NCI-H2081 treated with DMSO at 0.1 percent for 48 hours (cell line): ENCODE measurements around the gene IZUMO3.
"Not testable (repeated sequence)": the region's sequence is repeated elsewhere in the genome, so short reads cannot be mapped to it uniquely, and the experiment has no call there.

Experiments used
- DNase-seq: peaks from one replicate; lab custom pipeline; 2025; lab: John Stamatoyannopoulos, UW

IZUMO3 gene, protein sequence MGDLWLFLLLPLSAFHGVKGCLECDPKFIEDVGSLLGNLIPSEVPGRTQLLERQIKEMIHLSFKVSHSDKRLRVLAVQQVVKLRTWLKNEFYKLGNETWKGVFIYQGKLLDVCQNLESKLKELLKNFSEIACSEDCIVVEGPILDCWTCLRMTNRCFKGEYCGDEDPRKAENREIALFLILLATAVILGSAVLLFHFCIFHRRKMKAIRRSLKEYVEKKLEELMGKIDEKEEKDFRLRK

DNA sequence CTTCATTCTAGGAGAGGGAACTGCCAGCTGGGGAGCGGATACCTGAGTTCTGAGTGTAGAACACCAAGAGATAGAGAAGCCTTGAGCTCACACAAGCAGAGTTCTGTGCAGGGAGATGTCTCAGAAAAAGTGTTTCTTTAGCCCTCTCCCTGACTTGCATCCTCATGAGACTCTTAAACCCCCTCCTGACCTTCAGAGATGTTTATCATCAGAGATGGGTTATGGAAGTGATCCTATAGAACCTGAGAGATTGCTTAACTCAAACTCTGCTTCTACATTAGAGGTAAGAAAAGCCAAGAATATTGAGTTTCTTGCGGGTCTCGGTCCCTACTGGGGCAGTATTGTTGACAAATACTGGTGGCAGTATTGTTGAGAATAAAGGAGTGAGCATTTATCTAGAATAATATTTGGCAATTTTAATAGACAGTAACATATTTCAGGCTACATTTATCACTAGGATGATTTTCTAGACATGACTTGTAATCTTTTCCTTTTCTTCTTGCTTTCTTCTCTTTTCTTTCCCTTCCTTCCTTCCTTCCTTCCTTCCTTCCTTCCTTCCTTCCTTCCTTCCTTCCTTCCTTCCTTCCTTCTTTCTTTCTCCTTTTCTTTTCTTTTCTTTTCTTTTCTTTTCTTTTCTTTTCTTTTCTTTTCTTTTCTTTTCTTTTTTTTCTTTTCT is at the start of gene IZUMO3:
Gene IZUMO3, minus strand, starts transcription at position 51 of the 676 bp plus-strand sequence. CDS start 248 bp downstream, outside the sequence.
- no peak for DNase-seq

DNA sequence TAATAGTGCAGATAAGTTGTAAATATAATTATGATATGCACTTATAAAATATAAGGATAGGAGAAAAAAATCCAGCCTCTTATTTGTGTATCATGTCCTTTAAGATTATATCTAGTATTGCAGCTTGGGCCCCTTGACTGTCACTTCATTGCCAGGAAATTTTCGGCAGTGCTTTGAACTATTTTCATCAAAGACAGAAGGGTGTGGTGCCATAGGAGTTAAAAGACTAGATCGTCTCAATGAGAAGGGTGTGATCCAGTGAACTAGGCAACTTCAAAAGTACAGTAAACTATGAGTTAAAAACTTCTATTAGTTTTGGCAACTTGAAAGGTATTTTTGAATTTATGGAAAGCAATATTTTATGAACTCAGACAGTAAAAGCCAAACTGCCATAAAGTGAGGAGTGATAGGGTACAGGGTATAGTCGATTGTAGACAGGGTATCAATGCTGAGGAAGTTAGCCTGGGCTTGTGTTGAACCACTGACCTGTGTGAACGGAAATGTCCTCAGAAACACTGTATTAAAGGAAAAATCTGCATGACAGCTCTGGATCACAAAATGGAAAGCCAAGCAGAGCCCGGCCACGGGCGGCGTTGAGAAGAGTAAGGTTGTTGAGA is 48.6 kb upstream of the IZUMO3 start:
- no peak for DNase-seq

DNA sequence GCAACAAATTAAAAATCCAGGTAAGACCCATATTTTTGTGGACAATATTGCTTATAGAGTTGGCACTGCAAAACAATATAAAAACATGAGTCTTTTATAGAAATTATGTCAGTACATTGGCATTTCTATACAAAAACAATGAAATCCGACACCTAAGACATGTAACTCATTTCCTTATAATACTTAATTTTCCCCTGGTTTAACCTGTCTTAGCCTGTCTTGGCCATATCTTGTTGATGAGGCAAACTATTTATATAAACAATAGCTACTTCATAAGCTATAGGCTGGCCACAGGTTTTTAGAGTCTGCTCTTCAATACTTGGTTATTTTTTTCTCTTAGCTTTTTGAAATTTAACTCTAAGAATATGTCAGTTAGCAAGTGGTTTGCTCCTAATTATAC is 44.7 kb upstream of the IZUMO3 start:
- DNase-seq, result no peak

DNA sequence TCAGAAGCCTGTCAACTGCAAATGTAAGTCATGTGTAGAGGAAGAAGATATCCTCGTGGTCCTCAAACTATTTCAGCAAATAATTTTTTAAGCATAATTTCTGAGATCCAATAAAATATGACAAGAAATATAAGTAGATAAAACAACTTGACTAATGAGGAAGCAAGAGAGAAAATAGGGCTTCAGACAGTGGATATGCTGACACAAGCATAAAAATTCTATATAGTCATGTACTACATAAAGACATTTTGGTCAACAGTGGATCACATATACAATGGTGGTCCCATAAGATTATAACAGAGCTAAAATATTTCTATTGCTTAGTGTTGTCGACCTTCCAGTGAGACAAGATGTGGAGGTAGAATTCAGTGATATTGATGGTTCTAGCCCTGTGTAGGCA is 42.2 kb upstream of the IZUMO3 start:
- no peak for DNase-seq

DNA sequence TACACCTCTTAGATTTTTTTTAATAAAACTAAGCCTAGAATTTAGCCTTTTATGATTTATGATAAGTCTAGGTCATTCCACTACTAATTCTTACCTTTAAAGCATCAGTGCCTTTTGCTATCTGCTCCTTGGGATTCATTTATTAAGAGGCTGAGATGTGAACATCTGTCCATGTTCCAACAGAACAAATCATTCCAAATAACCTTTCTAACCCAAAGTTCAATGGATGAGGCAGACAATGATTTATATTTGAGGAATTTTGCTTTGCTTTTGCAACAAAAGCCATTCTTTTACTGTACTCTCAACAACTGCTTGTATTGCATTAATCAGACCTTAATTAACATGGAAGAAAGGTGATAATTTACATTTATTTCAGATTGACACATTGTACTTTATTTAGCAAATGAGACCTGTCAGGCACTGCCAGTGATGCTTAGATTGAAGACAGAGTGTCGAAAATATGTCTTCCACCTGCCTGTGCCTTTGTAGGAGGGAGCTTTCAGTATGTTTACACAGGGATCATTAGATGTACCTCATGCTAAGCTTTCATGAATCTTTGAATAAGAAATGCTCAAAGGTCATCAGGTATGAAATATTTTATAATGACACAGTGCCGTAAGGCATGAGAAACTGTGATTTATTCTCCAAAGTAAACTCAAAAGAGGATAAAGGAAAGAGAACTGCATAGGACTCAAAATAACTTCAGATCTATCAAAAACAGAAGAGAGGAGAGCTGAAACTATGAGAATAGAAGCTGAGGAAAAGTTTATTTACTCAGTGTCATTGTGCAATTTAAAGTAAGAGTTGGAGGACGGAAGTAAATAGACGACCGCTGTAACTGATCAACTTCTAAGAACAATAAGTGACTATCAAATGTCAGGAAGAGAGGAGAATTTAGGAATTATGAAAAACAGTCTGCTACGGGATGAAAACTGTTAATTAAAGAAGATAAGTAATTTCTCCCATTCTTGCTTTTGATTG is 36.7 kb upstream of the IZUMO3 start:
- DNase-seq, result peak; percentile 6

DNA sequence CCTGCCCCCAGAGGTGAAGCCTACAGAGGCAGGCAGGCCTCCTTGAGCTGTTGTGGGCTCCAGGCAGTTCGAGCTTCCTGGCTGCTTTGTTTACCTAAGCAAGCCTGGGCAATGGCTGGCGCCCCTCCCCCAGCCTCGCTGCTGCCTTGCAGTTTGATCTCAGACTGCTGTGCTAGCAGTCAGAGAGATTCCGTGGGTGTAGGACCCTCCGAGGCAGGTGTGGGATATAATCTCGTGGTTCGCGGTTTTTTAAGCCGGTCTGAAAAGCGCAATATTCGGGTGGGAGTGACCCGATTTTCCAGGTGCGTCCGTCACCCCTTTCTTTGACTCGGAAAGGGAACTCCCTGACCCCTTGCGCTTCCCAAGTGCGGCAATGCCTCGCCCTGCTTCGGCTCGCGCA is 34.3 kb upstream of the IZUMO3 start:
- not testable (repeated sequence) for DNase-seq

DNA sequence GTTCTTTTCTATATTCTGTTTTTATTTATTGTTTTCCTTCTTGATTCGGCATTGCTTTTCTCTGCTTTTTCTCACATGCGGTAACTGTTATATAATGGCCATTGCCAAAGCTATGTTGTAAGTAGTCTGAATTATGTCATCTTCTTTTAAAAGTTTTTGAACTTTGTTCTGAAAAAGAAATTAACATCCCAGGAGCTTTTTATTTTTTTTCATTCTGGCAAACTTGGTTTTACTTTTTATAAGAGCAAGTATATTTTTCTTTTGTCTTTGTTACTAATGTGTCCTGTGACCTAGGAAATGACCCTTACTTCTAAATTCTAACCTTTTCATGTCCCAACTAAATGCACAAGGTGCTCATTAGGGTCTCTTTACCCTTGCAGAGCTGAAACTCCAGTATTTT is 26.7 kb upstream of the IZUMO3 start:
- DNase-seq, result no peak

DNA sequence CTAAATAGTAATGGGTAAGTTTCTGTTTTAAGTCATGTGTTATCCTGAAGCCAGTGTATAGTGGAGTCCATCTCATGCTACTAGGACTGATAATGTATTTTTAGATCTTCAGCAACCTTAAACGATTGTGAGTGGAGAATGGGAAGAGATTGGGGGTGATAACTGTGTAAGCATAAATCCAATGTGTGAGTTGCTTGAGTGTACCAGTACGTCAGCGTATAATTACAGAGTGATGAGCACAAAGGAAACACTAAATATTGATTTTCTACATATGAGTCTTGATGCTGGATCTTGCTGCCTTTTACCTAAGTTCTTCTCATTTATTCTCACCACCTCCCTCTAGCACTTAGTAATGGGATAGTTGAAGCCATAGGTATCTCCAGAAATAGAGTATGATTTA is 16.3 kb upstream of the IZUMO3 start:
- no peak for DNase-seq

DNA sequence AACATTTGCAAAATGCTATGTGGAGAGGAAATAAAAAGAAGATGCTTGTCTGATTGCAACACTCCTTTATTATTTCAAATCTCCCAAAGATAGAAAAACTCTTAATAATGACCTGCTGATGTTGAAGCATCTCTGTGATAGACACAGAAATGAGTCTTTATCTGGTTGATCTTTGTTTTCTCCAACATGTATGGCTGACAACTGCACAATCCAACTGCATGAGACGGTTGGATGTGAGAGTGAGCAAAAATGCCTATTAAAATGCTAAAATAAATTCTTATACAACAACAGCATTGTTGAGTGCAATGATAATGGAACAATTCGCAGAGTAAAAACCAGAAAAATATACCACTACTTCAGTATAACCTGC is 7.5 kb upstream of the IZUMO3 start:
- no peak for DNase-seq

DNA sequence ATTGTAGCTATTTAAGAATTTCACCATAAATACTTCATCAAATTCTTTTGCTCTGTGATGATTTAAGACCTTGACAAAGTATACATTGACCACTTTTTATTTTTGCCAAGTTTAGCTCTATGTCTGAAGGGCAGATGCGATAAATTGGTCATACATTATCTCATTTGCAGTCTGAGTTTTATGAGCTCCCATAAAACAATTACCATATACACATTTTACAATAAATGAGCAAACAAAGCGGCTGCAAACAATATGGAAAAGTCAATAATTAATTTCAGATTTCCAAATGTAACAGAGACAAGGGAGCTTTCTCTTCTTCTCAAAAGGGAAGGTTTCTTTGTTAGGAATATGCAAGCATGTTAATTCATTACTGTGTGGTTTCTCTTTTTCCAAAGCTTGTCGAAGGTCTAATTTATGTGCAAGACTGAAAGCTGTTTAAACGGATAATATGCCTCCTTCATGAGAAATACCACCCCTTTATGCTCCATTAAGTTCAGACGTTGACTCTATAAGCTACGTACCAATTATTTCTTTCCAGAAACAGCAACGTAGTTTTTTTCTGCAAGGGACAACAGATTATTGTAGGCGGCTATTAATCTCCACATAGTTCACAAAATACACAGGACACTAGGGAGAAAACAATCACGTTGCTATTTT is 7.0 kb upstream of the IZUMO3 start:
- DNase-seq, result peak; percentile 46

DNA sequence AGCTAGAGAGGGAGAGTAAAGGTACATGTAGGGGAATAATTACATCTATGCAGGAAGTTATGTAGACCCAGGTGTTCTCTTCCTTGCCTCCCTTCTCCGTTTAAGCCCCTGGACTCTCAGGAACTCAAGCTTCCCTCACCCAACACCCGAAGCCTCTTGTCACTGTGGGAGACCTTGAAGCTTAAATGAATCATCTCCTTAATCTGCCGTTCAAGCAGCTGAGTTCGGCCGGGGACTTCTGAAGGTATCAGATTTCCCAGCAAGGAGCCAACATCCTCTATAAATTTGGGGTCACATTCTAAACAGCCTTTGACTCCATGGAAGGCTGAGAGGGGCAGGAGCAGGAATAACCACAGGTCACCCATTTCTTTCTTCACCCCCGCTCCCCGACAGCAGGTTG is 412 bp downstream of the IZUMO3 start:
- DNase-seq, result no peak

DNA sequence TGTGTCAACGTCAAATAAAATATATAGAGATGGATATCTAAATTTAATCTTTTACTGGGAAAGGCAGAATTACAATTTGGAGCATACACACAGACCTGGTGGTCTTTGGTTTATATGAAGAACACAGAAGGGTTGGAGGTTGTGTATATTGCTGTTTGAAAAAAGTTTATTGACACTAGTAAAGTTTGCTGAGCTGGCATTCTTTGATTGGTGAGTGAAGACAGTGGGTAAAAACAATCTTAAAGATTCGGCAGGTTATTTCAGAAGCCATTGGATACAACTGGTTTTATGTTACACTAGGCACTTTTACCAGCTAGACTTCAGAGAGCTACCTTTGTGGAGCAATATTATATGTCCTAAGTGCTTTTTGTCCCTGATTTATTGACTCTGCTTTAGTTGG is 27.2 kb downstream of the IZUMO3 start:
- DNase-seq, result no peak

DNA sequence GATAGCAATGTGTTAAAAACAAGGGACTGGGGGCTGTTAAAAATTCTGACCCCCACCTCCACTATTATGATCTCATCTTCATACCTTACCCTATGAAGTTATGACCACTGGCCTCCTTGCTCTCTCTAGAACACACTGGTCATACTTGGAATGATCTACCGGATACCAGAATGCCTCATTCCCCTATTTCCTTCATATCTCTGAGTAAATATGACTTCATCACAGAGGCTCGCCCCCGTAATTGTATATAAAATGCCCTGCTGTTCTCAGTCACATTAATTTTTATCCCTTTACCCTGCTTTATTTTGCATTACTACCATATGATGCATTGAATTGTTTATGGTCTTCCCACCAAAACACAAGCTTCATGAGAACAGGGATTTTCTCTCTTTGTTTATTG is 29.2 kb downstream of the IZUMO3 start:
- DNase-seq, result no peak

DNA sequence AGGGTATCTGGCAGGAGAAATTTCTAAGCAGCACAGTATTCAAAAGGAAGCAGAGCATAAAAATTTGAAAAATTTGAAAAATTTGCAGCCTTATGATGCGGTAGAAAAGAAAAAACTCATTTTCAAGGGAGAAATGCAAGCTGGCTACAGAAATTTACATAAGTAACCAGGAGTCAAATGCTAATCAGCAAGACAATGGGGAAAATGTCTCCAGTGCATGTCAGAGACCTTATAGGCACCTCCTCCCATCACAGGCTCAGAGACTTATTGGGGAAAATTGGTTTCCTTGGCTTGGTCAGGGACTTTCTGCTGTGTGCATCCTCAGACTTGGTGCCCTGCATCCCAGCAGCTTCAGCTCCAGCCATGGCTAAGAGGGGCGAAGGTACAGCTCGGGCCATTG is 35.8 kb downstream of the IZUMO3 start:
- DNase-seq, result no peak

DNA sequence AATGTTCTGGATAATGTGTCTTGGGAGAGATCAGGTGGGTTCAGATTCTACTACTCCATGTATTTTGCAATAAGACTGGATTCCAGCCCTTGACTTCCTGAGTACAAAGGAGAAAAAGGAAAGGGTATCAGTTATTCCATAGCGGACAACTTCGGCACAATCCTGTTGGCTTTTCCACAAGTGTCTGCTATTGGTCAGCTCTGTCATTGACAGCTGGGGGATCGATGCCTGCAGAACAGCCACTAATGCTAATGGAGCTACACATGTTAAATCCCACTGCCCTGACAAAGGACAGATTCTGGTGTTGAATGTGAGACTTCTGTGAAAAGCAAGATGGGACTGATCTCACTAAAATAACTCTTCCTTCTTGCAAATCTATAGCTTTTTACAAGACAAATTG is 41.2 kb downstream of the IZUMO3 start:
- no peak for DNase-seq

DNA sequence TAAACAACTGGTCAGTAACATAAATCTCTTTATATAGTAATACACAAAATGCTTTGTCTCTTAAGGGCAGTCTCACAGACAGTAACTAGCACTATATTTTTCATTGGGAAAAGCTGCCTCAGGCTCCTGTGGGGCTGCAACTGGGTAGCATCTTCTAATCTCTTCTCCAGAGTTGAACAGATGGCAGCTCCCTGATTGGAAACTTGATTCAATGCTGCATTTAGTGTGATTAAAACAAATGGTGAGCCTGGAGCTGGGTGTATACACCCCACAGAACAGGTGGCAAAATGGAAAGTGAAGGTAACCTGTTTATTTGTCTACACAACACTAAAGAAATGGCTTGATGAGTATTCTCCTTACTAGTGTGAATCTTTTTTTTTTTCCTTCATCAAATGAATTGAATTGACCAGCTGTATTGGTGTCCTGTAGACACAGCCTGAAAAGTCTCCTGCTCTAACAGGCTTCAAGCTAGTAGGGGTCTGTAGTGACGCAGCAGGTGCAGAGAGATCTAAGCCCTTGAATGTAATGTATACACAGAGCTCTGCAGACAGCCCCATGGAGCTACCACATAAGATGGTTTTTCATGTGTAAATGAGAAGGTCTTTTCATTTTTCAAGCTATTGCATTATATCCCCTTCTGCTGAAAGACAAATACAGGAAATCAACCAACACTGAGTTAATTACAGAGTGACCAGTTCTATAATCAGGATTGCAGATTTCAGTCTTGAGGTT is 43.3 kb downstream of the IZUMO3 start:
- no peak for DNase-seq

DNA sequence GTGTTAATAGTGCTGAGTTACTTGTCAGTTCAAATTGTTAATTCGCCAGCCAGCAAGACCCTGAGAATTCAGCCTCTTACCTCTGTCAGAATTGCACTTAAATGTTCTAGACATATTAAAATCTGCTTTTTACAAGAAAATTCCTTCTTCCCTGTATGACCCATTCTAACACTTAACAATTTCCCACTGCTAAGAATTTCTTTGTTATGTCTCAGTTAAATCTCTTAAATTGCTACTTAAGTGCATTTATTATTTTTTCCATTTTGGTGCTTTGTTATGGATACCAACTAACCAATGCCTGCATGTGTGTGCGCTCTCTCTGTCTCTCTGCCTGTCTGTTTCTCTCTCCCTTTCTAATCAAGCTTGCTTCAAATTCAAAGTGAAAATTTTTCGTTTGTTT is 44.9 kb downstream of the IZUMO3 start:
- no peak for DNase-seq

DNA sequence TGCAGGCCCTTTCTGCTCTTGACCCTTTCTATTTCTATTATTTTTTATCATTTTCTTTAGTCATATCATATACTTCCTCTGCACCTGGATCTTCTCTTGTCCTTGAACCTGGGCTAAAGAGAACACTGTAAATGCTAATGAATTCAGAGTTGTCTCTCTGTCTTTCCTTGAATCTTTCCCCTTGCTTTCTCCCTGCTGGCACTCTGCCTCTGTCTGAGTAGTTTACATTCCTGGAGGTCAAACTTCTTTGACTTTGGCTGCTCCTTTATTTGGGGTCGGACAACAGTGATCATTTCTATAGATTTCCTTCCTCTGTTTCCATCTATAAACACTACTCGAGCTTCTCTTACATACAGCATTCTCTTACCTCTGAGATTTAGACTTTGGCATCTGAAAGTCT is 47.1 kb downstream of the IZUMO3 start:
- DNase-seq, result no peak

DNA sequence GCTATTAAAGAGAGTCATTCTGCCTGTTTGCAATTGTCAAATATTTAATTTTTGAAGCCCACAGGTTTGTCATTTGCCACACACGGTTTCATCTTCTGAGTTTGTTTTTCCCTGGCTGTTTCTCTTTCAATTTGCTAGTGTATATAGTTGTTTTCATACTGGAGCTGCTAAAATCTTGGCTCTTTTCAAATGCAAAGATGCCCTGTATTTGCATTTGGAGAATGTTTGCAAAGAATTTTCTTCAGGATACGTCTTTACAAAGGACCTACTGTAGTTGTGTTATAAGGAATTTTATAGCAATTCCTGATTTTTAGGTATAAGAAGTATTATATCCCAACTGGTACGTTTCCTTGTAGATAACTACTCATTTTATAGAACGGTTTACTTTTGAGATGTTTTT is 48.0 kb downstream of the IZUMO3 start:
- DNase-seq, result no peak
